Islet of Langerhans (tissue), 1 donor: ENCODE data around the gene RNF186.
"Not testable (repeated sequence)": the region's sequence is repeated elsewhere in the genome, so short reads cannot be mapped to it uniquely, and the experiment has no call there.

Source experiments
- FAIRE-seq: peaks from one replicate; lab custom pipeline; 2011; peaks lifted over from hg19 to GRCh38; lab: Jason Lieb, UNC

The RNF186 gene

GRCh38 chr1:19793360-19794046, 21.6 kb downstream of the RNF186 start:
- no peak for FAIRE-seq

- no peak for FAIRE-seq
These were observed 22.7 kb downstream of the RNF186 start for GRCh38 chr1:19792237-19793002.

- not testable (repeated sequence) for FAIRE-seq
These were observed 24.8 kb downstream of the RNF186 start for GRCh38 chr1:19790061-19790975.

GRCh38 chr1:19786988-19787423, 28.1 kb downstream of the RNF186 start:
- no peak for FAIRE-seq

- FAIRE-seq: no peak
These were observed 29.4 kb downstream of the RNF186 start for GRCh38 chr1:19785660-19786059.

- FAIRE-seq: no peak
These were observed 34.7 kb downstream of the RNF186 start for GRCh38 chr1:19780267-19780877.

GRCh38 chr1:19776933-19777332, 38.1 kb downstream of the RNF186 start:
- FAIRE-seq: no peak

GRCh38 chr1:19776287-19776686, 38.8 kb downstream of the RNF186 start:
- FAIRE-seq: no peak

GRCh38 chr1:19775831-19776230, 39.3 kb downstream of the RNF186 start:
- no peak for FAIRE-seq

GRCh38 chr1:19775317-19775716, 39.8 kb downstream of the RNF186 start:
- FAIRE-seq: no peak

- FAIRE-seq: no peak
These were observed 40.8 kb downstream of the RNF186 start for GRCh38 chr1:19774180-19774785.

- no peak for FAIRE-seq
These were observed 41.6 kb downstream of the RNF186 start for GRCh38 chr1:19773485-19773884.

GRCh38 chr1:19772053-19772452, 43.0 kb downstream of the RNF186 start:
- no peak for FAIRE-seq

- no peak for FAIRE-seq
These were observed 43.7 kb downstream of the RNF186 start for GRCh38 chr1:19771350-19771749.

- no peak for FAIRE-seq
These were observed 44.5 kb downstream of the RNF186 start for GRCh38 chr1:19770436-19771190.

GRCh38 chr1:19769211-19769932, 45.7 kb downstream of the RNF186 start:
- FAIRE-seq: no peak

- FAIRE-seq: no peak
These were observed 46.5 kb downstream of the RNF186 start for GRCh38 chr1:19768353-19769210.

- FAIRE-seq: no peak
These were observed 49.5 kb downstream of the RNF186 start for GRCh38 chr1:19765623-19766022.

GRCh38 chr1:19764848-19765247, 50.2 kb downstream of the RNF186 start:
- no peak for FAIRE-seq
